H1 (cell line): ENCODE results near the gene SCRN3. TPM values are rescaled to one million over a fixed set of nuclear protein-coding genes. Genes with fewer than 3 reads are reported as not detected.

ENCODE experiments used
- CTCF ChIP-seq, 3 experiments: IDR thresholded peaks; 1 replicate in 2 of 3; 2 replicates in 1 of 3; pipeline versions ENCODE4 v1.5.1 to v1.6.1; 2011; ENCODE audit warnings: low read length in 3 of 3, mild to moderate bottlenecking in 3 of 3, inconsistent platforms in 2 of 3, low read depth in 1 of 3, moderate library complexity in 1 of 3; ENCODE audit not compliant: insufficient read depth in 1 of 3; ENCODE audit errors: control extremely low read depth in 1 of 3
- NANOG ChIP-seq: IDR thresholded peaks from 2 replicates; pipeline ENCODE4 v1.6.1; 2011; ENCODE audit warnings: low read length, low read depth, mild to moderate bottlenecking, inconsistent platforms; ENCODE audit not compliant: insufficient read depth, poor library complexity, severe bottlenecking
- polyA plus RNA-seq, 7 experiments: library from polyadenylated mRNA; depleted of rRNA in 3 of 7; stranded (reverse) in 5 of 7; unstranded in 2 of 7; fragments of >200 nt in 5 of 7; fragments of 200-250 nt in 2 of 7; gene quantifications; 1 replicate in 5 of 7; 2 replicates in 1 of 7; 4 replicates in 1 of 7; pipeline versions ENCODE4 v1.2.1 to v1.2.3, GENCODE V29; 2011 to 2013; ENCODE audit warnings: missing spikeins in 2 of 7, mixed read lengths in 2 of 7
- total RNA-seq: library from RNA; stranded (reverse); fragmentation: NEBNext Ultra II Directional; extraction: Animal tissue kit (Norgen Biotek cat#: 25700); gene quantifications from 2 replicates; pipeline ENCODE4 v1.2.1, GENCODE V29; 2021

The SCRN3 gene
- total and polyA plus RNA-seq, 2 of the 8 experiments (the other 6 are each of a cell fraction or from before 2014, with no cell fraction given), result 7.4 to 7.8 TPM

DNA sequence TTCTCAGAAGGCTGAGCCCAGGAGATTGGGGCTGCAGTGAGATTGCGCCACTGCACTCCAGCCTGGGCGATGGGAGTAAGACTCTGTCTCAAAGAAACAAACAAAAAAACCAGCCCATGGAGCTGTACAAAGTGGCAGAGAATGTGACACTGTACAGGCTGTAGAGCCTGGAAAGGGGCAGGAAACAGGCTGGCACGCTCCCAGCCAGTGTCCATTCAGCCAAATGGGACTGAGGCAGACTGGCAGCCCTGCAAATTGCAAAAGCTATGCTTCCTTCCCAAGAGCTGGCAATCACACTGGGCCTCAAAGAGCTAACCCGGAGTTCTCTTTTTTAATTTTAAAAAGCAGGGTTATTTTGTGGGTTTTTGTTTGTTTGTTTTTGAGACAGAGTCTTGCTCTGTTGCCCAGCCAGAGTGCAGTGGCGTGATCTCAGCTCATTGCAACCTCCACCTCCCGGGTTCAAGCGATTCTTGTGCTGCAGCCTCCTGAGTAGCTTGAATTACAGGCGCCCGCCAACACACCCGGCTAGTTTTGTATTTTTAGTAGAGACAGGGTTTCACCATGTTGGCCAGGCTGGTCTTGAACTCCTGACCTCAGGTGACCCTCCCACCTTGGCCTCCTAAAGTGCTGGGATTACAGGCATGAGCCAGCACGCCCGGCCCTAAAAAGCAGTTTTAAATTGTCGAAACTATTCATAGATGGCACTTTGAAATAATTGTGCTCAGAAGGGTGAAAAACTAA, 42.8 kb downstream of the SCRN3 start (continued):
- TF ChIP-seq NANOG (no peak), CTCF (IDR thresholded peaks at IDR 0.05; ENCODE audit: control extremely low read depth in 1 of 3, insufficient read depth in 1 of 3, low read depth in 1 of 3, low read length in 3 of 3) (no peak)
